Sigmoid colon (tissue), 4 donors: ENCODE measurements around the gene SLC38A3.

Source experiments
- EP300 ChIP-seq, 4 donors: sonication (generic); formaldehyde crosslinking; IDR thresholded peaks; one replicate each; pipeline ENCODE4 v1.6.1; 2017; ENCODE audit warnings: antibody characterized with exemption in 4 of 4
- POLR2AphosphoS5 ChIP-seq, 4 donors: sonication (generic); formaldehyde crosslinking; IDR thresholded peaks; one replicate each; pipeline ENCODE4 v1.6.1; 2017; ENCODE audit warnings: antibody characterized with exemption in 4 of 4
- TF ChIP-seq, protein P1 (sequence below), 4 experiments: fragments of 450-650 bp in 3 of 4; fragments of 200-600 bp in 1 of 4; IDR thresholded peaks; one replicate each; pipeline ENCODE4 v1.5.1; 2016 to 2019; ENCODE audit warnings: antibody characterized with exemption in 4 of 4, mild to moderate bottlenecking in 3 of 4, moderate library complexity in 2 of 4

DNA sequence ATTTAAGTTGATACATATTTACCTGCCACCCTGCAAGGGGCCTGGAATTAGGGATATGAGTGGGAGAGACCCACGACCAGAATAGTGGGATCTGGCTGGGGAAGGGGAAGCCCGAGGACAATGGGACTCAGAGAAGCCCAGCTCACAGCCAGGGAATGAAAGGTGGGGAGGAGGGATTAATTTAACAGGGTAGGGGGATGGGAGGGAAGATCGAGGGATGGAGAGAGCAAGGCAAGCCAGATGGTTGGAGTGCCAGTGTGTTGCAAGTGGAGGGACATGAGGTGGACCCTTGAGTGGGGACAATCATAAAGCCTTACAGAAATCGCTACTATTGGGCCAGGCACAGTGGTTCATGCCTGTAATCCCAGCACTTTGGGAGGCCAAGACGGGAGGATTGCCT, 26.5 kb downstream of the SLC38A3 start:
- TF ChIP-seq POLR2AphosphoS5 (IDR thresholded peaks at IDR 0.05), result no peak
- TF ChIP-seq, protein P1, sequence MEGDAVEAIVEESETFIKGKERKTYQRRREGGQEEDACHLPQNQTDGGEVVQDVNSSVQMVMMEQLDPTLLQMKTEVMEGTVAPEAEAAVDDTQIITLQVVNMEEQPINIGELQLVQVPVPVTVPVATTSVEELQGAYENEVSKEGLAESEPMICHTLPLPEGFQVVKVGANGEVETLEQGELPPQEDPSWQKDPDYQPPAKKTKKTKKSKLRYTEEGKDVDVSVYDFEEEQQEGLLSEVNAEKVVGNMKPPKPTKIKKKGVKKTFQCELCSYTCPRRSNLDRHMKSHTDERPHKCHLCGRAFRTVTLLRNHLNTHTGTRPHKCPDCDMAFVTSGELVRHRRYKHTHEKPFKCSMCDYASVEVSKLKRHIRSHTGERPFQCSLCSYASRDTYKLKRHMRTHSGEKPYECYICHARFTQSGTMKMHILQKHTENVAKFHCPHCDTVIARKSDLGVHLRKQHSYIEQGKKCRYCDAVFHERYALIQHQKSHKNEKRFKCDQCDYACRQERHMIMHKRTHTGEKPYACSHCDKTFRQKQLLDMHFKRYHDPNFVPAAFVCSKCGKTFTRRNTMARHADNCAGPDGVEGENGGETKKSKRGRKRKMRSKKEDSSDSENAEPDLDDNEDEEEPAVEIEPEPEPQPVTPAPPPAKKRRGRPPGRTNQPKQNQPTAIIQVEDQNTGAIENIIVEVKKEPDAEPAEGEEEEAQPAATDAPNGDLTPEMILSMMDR (IDR thresholded peaks at IDR 0.05), result no peak
- TF ChIP-seq EP300 (IDR thresholded peaks at IDR 0.05), result no peak
